Panc1 (cell line): Measurements from ENCODE around the gene MEGF6. TPM values are rescaled to one million over a fixed set of nuclear protein-coding genes. Genes with fewer than 3 reads are reported as not detected.
A peak's percentile ranks its signal among the peaks of the same experiment; 100 is the strongest.

ENCODE experiments used
- ATAC-seq: fragments of 200-7000 bp; cut with Tn5 transposase; 2 replicates; pipeline ENCODE4 v1.9.1; 2020; ENCODE audit warnings: mild to moderate bottlenecking, moderate library complexity
- BruUV-seq: library from RNA; stranded (reverse); fragments of 400-500 nt; replicated peaks from 2 replicates; lab custom pipeline; 2021; lab: Mats Ljungman, UMichigan
- CTCF ChIA-PET: fragments of 300-600 bp; sonication (Branson Sonifier 250); formaldehyde crosslinking; loops from one replicate; lab custom pipeline; 2022; ENCODE audit warnings: antibody characterized with exemption; lab: Charles Lee
- POLR2A ChIA-PET: fragments of 300-600 bp; sonication (Branson Sonifier 250); formaldehyde crosslinking; loops from one replicate; lab custom pipeline; 2022; ENCODE audit warnings: antibody characterized with exemption; lab: Charles Lee
- DNase-seq: peaks from one replicate; pipeline ENCODE4 v3.0.0-alpha.2; 2010; ENCODE audit warnings: low read depth, low spot score
- H3K27ac ChIP-seq: 2 replicates; pipeline ENCODE4 v1.5.1; 2011; ENCODE audit warnings: mild to moderate bottlenecking, low read length, inconsistent platforms
- H3K27me3 ChIP-seq: fragments of 200-500 bp; sonication (Bioruptor generic); 2 replicates; pipeline ENCODE4 v1.6.0; 2014; ENCODE audit warnings: low read length, inconsistent platforms; ENCODE audit not compliant: control insufficient read depth, insufficient read depth
- H3K36me3 ChIP-seq: fragments of 200-500 bp; sonication (Bioruptor generic); 2 replicates; pipeline ENCODE4 v1.5.1; 2014; ENCODE audit warnings: inconsistent platforms, mild to moderate bottlenecking, low read length, moderate library complexity; ENCODE audit not compliant: control insufficient read depth, insufficient read depth
- H3K4me1 ChIP-seq: 2 replicates; pipeline ENCODE4 v1.5.1; 2011; ENCODE audit warnings: inconsistent platforms, mild to moderate bottlenecking, low read length, moderate library complexity; ENCODE audit not compliant: control insufficient read depth, insufficient read depth
- H3K4me3 ChIP-seq, 2 experiments: 2 replicates each; pipeline ENCODE4 v1.5.1; 2011 to 2012; ENCODE audit warnings: low read depth in 2 of 2, low read length in 2 of 2, mild to moderate bottlenecking in 2 of 2, inconsistent platforms in 1 of 2, moderate library complexity in 1 of 2
- H3K9me3 ChIP-seq: fragments of 200-500 bp; sonication (Bioruptor generic); 2 replicates; pipeline ENCODE4 v1.5.1; 2014; ENCODE audit warnings: low read depth, mild to moderate bottlenecking, inconsistent platforms, low read length, moderate library complexity; ENCODE audit not compliant: control insufficient read depth, insufficient read depth
- CTCF ChIP-seq: fragments of 450-650 bp; IDR thresholded peaks from 2 replicates; pipeline ENCODE4 v1.5.1; 2017; ENCODE audit warnings: mild to moderate bottlenecking
- POLR2AphosphoS5 ChIP-seq: IDR thresholded peaks from 2 replicates; pipeline ENCODE4 v1.6.1; 2012; ENCODE audit warnings: mild to moderate bottlenecking, low read depth, low read length, moderate library complexity
- REST ChIP-seq, 2 experiments: IDR thresholded peaks; 2 replicates each; pipeline ENCODE4 v1.6.1; 2011 to 2012; ENCODE audit warnings: low read depth in 2 of 2, control low read depth in 1 of 2, low read length in 1 of 2, mild to moderate bottlenecking in 1 of 2, moderate library complexity in 1 of 2; ENCODE audit not compliant: insufficient read depth in 1 of 2
- SIN3A ChIP-seq: IDR thresholded peaks from 2 replicates; pipeline ENCODE4 v1.6.1; 2012; ENCODE audit warnings: low read depth, mild to moderate bottlenecking, low read length, moderate library complexity, borderline replicate concordance; ENCODE audit not compliant: insufficient read depth
- TCF7L2 ChIP-seq: IDR thresholded peaks from 2 replicates; pipeline ENCODE4 v1.6.1; 2011; ENCODE audit warnings: mild to moderate bottlenecking, low read depth, low read length, inconsistent platforms
- in situ Hi-C: cut with HindIII; loops from 2 replicates; pipeline ENCODE4 v1.10.0; 2016; ENCODE audit warnings: low sequenced_read_pairs, low pct_unique_long_range_greater_than_20kb
- intact Hi-C: fragments of 100-400 bp; cut with micrococcal nuclease; formaldehyde crosslinking; loops from one replicate; pipeline ENCODE4 v1.10.0; 2022; ENCODE audit not compliant: unreplicated experiment
- total RNA-seq: library from RNA; stranded (reverse); gene quantifications from one replicate; pipeline ENCODE4 v1.2.1, GENCODE V29; 2021; ENCODE audit not compliant: unreplicated experiment

The MEGF6 gene
- total RNA-seq, 1 experiment from 2014 or later: 32.6 TPM

GRCh38 chr1:3599286-3599811 is 12.0 kb downstream of the MEGF6 start:
- POLR2A ChIA-PET: no interaction called here
- BruUV-seq: no TSS peak

More at GRCh38 chr1:3599286-3599811, 12.0 kb downstream of the MEGF6 start:
- H3K9me3 ChIP-seq: no peaks in the 10 kb centered on the region
- no peak for TF ChIP-seq CTCF
- TF ChIP-seq POLR2AphosphoS5: no peak
- no peak for TF ChIP-seq SIN3A
- TF ChIP-seq REST (IDR thresholded peaks at IDR 0.05; ENCODE audit: insufficient read depth in 1 of 2, low read depth in 2 of 2, low read length in 1 of 2): no peak
- TF ChIP-seq TCF7L2: no peak
- in situ Hi-C loops (no loop called here), intact Hi-C loops (no loop called here)
- no peak overlapping the region for H3K27ac ChIP-seq
- DNase-seq: no peak
- ATAC-seq: peak; percentile 20; the same call in 1 of the 2 replicates
- no peaks in the 10 kb centered on the region for H3K36me3 ChIP-seq
- no peaks in the 10 kb centered on the region for H3K27me3 ChIP-seq
- CTCF ChIA-PET: interaction anchor here (0.7 kb wide), 1 partner anchor 20 kb away, joined by 3 read pairs; no protein-coding TSS in a partner anchor
- H3K4me3 ChIP-seq: no peak overlapping the region
- H3K4me1 ChIP-seq: peaks cover 8% of the 10 kb centered on the region
